Anterior cingulate cortex (tissue), 58 donors: Measurements from ENCODE around the gene GLOD5.

ENCODE experiments used
- DNase-seq, 58 donors: peaks; one replicate each; lab custom pipeline; 2025; lab: John Stamatoyannopoulos, UW

Gene GLOD5

GRCh38 chrX:48753708-48754228 is 7.8 kb upstream of the GLOD5 start:
- DNase-seq = no peak

GRCh38 chrX:48754238-48754637 is 7.3 kb upstream of the GLOD5 start:
- DNase-seq = no peak

GRCh38 chrX:48769230-48769629 is 7.7 kb downstream of the GLOD5 start:
- no peak for DNase-seq

- no peak for DNase-seq
These were observed 8.7 kb downstream of the GLOD5 start for GRCh38 chrX:48770296-48770695.

DNA sequence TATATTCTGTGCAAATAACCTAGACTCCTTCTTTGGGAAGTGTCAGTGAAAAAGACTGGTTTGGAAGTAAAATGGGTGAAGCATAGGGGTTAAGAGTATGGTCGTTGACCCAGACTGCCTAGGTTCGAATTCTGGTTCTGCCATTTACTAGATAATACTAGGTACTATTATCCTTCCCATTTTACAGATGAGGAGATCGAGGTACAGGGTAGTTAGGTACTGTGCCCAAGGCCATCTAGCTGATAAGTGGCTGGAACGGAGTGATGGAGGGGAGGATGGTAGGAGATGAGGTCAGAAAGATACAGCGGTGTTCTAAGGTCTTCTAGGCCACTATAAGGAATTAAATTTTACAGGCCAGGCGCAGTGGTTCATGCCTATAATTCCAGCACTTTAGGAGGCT is 11.1 kb downstream of the GLOD5 start:
- no peak for DNase-seq

- DNase-seq = no peak
These were observed 15.4 kb downstream of the GLOD5 start for GRCh38 chrX:48776818-48777439.

DNA sequence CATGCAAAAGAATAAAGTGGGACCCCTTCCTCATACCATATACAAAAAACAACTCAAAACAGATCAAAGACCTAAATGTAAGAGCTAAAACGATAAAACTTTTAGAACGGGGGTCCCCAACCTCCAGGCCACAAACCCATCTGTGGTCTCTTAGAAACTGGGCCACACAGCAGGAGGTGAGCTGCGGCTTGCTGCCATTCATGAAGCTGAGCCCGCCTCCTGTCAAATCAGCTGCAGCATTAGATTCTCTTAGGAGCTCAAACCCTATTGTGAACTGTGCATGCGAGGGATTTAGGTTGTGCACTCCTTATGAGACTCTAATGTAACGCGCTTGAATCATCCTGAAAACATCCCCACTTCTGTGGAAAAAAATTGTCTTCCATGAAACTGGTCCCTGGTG is 17.9 kb downstream of the GLOD5 start:
- no peak for DNase-seq

- DNase-seq = no peak
These were observed 20.2 kb downstream of the GLOD5 start for GRCh38 chrX:48781705-48782104.

GRCh38 chrX:48782216-48782615 is 20.7 kb downstream of the GLOD5 start:
- no peak for DNase-seq

GRCh38 chrX:48782795-48783194 is 21.2 kb downstream of the GLOD5 start:
- no peak for DNase-seq

DNA sequence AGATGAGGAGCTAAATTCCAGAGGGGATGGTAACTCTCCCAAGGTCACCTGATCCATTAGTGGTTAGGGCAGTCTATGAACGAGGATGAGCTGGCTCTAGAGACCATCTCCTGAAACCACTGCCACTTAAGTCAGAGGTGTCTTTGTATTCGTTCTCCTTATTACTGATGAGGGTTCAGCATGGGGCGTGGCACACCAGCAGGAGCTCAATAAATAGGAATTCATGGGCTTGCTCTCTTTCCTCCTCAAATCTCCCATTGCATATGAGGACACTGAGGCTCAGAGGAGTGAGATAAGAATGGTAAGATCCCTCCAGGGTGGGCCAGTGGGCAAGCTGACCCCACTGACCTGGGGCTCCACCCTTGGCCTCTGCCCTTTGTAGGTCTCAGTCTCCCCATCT is 23.2 kb downstream of the GLOD5 start:
- DNase-seq = no peak

GRCh38 chrX:48785186-48785539 is 23.6 kb downstream of the GLOD5 start:
- DNase-seq = no peak

- no peak for DNase-seq
These were observed 24.1 kb downstream of the GLOD5 start for GRCh38 chrX:48785540-48786214.

DNA sequence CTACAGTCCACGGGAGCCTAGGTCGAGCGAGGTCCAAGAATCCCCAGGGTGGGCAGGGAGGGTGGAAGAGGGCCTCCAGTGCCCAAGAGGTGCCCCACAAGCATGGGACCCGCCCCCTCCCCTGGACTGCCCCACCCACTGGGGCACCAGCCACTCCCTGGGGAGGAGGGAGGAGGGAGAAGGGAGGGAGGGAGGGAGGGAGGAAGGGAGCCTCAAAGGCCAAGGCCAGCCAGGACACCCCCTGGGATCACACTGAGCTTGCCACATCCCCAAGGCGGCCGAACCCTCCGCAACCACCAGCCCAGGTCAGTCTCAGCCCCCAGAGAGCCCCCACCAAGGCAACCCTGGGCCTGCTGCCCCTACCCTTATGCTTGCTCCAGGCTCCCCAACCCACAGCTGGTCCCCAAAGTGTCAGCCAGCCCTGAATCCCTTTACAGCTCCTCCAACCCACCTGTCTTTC is 24.8 kb downstream of the GLOD5 start, which contains the start of gene GATA1:
GATA1 (plus strand) TSS at position 250 of the 460 bp plus-strand sequence. CDS start 4,520 bp downstream, outside the sequence.
- no peak for DNase-seq

DNA sequence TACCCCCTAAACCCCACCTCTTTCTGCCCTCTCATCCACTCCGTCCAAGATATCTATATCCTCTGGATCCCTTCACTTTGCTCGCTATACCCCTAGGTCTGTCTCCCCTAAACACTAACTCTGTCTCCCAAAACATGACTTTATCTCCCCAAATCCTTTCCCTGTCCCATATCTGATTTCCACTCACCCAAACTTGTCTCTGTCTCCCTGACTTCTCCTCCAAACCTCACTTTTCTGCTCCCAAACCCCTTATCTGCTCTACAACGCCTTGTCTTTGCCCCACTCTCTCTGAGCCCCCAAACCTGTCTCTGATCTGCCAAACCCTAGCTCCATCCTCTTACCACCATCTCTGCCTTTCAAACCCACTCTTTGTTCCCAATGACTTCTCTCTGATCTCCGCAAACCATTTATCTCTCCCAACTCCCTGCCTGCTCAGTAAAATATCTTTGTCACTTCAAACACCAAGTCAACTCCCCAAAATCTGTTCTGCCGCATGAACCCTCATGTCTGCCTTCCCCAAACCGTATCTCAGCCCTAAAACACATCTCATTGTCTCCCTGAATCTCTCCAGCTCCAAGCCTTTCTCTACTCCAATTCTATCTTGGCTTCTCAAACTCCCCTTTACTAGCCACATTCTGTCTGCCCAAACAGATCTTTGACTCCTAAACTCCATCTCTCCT is 25.4 kb downstream of the GLOD5 start:
- no peak for DNase-seq

GRCh38 chrX:48787505-48788443 is 26.2 kb downstream of the GLOD5 start:
- DNase-seq = no peak

DNA sequence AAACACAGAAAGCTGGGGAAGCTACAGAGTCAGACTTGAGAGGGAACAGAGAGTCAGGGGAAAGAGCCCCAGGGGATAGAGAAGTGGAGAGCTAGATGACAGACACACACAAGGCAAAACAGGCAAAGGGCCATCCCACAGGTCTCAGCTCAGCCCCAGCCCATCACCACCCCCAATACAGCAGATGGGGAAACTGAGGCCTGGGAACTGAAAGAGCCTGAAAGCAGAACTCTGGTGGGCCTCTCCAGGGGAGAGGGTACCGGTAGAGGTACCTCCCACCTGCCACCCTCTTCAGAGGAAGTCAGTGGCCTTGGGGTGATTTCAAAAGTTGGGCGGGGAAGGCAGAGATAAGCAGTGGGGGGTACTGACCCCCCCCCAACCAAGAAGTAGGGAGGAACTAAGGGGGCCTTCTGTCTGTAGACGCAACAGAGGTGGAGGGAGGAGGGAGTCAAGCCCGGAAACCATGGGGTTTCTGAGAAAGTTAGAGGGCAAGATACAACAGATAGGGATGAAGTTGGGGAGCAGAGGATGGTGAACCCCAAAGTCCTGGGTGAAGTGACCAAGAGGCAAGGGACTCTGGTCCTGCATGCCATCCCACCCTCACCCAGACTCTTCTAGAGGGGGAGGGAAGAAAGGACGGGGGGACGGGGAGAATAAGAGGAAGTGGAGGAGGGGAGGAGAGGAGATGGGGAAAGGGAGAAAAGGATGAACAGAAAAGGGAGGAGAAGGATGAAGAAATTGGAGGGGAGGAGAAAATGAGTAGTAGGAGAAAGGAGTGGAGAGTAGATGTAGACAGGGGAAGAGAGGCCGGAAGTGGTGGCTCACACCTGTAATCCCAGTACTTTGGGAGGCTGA is 28.0 kb downstream of the GLOD5 start:
- no peak for DNase-seq

GRCh38 chrX:48790477-48790876 is 28.9 kb downstream of the GLOD5 start:
- no peak for DNase-seq

DNA sequence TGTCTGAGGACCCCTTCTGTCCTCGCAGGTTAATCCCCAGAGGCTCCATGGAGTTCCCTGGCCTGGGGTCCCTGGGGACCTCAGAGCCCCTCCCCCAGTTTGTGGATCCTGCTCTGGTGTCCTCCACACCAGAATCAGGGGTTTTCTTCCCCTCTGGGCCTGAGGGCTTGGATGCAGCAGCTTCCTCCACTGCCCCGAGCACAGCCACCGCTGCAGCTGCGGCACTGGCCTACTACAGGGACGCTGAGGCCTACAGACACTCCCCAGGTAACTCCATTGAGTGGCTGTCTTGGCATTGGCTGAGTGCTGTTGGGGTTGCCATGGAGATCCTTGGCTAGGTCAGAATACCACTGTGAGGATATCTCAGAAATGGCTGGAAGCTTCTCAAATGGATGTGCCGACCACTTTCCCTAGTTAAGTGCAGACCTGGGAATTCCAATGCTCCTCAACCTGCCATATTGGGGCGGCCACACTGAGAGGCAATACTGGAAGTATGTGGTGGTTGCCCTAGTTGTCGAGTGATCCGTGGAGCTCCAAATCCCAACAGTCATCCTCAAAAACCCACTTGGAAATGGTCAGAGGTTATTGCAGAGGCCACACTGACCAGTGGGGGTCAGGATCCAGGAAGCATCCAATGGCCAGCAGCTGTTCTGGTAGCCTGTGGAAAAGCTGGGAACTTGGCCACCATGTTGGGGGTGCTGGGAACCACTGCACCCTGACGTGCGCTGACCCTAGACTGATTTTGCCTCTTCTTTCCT is 29.7 kb downstream of the GLOD5 start:
- no peak for DNase-seq
